ENCODE data around the gene C9orf57. TPM values are rescaled to one million over a fixed set of nuclear protein-coding genes. Genes with fewer than 3 reads are reported as not detected.
"Not testable (repeated sequence)": the region's sequence is repeated elsewhere in the genome, so short reads cannot be mapped to it uniquely, and the experiment has no call there.

Gene C9orf57
- total and polyA plus RNA-seq, 2 donors (not counting 1 experiment from before 2014, with no cell fraction given), result not detected

GRCh38 chr9:72092820-72093219 lies 32.4 kb upstream of the C9orf57 start:
- DNase-seq (ENCODE audit: low read depth in 2 of 2), result no peak
- H4K20me1 ChIP-seq (ENCODE audit: control insufficient read depth, extremely low read depth, insufficient read depth, low read length), result no peaks in the 10 kb centered on the region
- no peaks in the 10 kb centered on the region for H3K27me3 ChIP-seq (ENCODE audit: control insufficient read depth, insufficient read depth, low read length)
- no peak overlapping the region for H3K4me2 ChIP-seq (ENCODE audit: extremely low read depth, insufficient read depth, low read length)
- no peak overlapping the region for H2AFZ ChIP-seq (ENCODE audit: low read length)
- H3K36me3 ChIP-seq (ENCODE audit: control insufficient read depth, insufficient read depth, low read length), result no peaks in the 10 kb centered on the region
- H3K79me2 ChIP-seq (ENCODE audit: control insufficient read depth, insufficient read depth, low read length), result no peaks in the 10 kb centered on the region
- H3K9ac ChIP-seq (ENCODE audit: insufficient read depth, low read length), result no peak overlapping the region
- H3K27ac ChIP-seq (ENCODE audit: insufficient read depth, low read length), result no peak overlapping the region
- H3K9me3 ChIP-seq (ENCODE audit: control insufficient read depth, insufficient read depth, low read depth, low read length), result no peaks in the 10 kb centered on the region
- H3K4me3 ChIP-seq (replicated peaks in 1 of 4; ENCODE audit: control extremely low read depth in 1 of 4, insufficient read depth in 1 of 4, low read depth in 3 of 4, low read length in 4 of 4), result no peak overlapping the region
- TF ChIP-seq EZH2 (IDR thresholded peaks at IDR 0.05; ENCODE audit: low read length, missing control alignments), result no peak
- H3K4me1 ChIP-seq (ENCODE audit: control insufficient read depth, extremely low read depth, insufficient read depth, low read length), result no peaks in the 10 kb centered on the region

- no peak for TF ChIP-seq EZH2 (IDR thresholded peaks at IDR 0.05; ENCODE audit: low read length, missing control alignments)
- no peak for TF ChIP-seq CTCF (conservative IDR thresholded peaks at IDR 0.05 in 1 of 2, IDR thresholded peaks at IDR 0.05 in 1 of 2; ENCODE audit: low read depth in 1 of 2, low read length in 2 of 2)
- Histone ChIP-seq H3K9ac (ENCODE audit: insufficient read depth, low read length) (no peak overlapping the region), H3K27ac (ENCODE audit: insufficient read depth, low read length) (no peak overlapping the region), H3K79me2 (ENCODE audit: control insufficient read depth, insufficient read depth, low read length) (no peaks in the 10 kb centered on the region), H3K4me1 (ENCODE audit: control insufficient read depth, extremely low read depth, insufficient read depth, low read length) (no peaks in the 10 kb centered on the region), H3K27me3 (ENCODE audit: control insufficient read depth, insufficient read depth, low read length) (no peaks in the 10 kb centered on the region), H2AFZ (ENCODE audit: low read length) (no peak overlapping the region), H3K36me3 (ENCODE audit: control insufficient read depth, insufficient read depth, low read length) (no peaks in the 10 kb centered on the region), H4K20me1 (ENCODE audit: control insufficient read depth, extremely low read depth, insufficient read depth, low read length) (no peaks in the 10 kb centered on the region), H3K4me3 (replicated peaks in 1 of 4; ENCODE audit: control extremely low read depth in 1 of 4, insufficient read depth in 1 of 4, low read depth in 3 of 4, low read length in 4 of 4) (no peak overlapping the region), H3K9me3 (ENCODE audit: control insufficient read depth, insufficient read depth, low read depth, low read length) (no peaks in the 10 kb centered on the region), H3K4me2 (ENCODE audit: extremely low read depth, insufficient read depth, low read length) (no peak overlapping the region)
- DNase-seq (ENCODE audit: low read depth in 2 of 2), result no peak
Measured at GRCh38 chr9:72089451-72090130, 29.2 kb upstream of the C9orf57 start.

GRCh38 chr9:72082536-72082935 lies 22.1 kb upstream of the C9orf57 start:
- Histone ChIP-seq H3K4me2 (ENCODE audit: extremely low read depth, insufficient read depth, low read length) (no peak overlapping the region), H2AFZ (ENCODE audit: low read length) (no peak overlapping the region), H3K27ac (ENCODE audit: insufficient read depth, low read length) (no peak overlapping the region), H3K4me1 (ENCODE audit: control insufficient read depth, extremely low read depth, insufficient read depth, low read length) (no peaks in the 10 kb centered on the region), H3K27me3 (ENCODE audit: control insufficient read depth, insufficient read depth, low read length) (no peaks in the 10 kb centered on the region), H3K79me2 (ENCODE audit: control insufficient read depth, insufficient read depth, low read length) (no peaks in the 10 kb centered on the region), H3K4me3 (replicated peaks in 1 of 4; ENCODE audit: control extremely low read depth in 1 of 4, insufficient read depth in 1 of 4, low read depth in 3 of 4, low read length in 4 of 4) (no peak overlapping the region), H3K9ac (ENCODE audit: insufficient read depth, low read length) (no peak overlapping the region), H4K20me1 (ENCODE audit: control insufficient read depth, extremely low read depth, insufficient read depth, low read length) (no peaks in the 10 kb centered on the region), H3K36me3 (ENCODE audit: control insufficient read depth, insufficient read depth, low read length) (no peaks in the 10 kb centered on the region), H3K9me3 (ENCODE audit: control insufficient read depth, insufficient read depth, low read depth, low read length) (no peaks in the 10 kb centered on the region)
- DNase-seq (ENCODE audit: low read depth in 2 of 2), result no peak
- TF ChIP-seq CTCF (conservative IDR thresholded peaks at IDR 0.05 in 1 of 2, IDR thresholded peaks at IDR 0.05 in 1 of 2; ENCODE audit: low read depth in 1 of 2, low read length in 2 of 2), result no peak
- TF ChIP-seq EZH2 (IDR thresholded peaks at IDR 0.05; ENCODE audit: low read length, missing control alignments), result no peak

GRCh38 chr9:72074666-72075065 lies 14.3 kb upstream of the C9orf57 start:
- H3K4me3 ChIP-seq (replicated peaks in 1 of 4; ENCODE audit: control extremely low read depth in 1 of 4, insufficient read depth in 1 of 4, low read depth in 3 of 4, low read length in 4 of 4); H2AFZ ChIP-seq (ENCODE audit: low read length); DNase-seq (ENCODE audit: low read depth in 2 of 2); H3K27ac ChIP-seq (ENCODE audit: insufficient read depth, low read length); H3K27me3 ChIP-seq (ENCODE audit: control insufficient read depth, insufficient read depth, low read length); H3K4me2 ChIP-seq (ENCODE audit: extremely low read depth, insufficient read depth, low read length); H3K4me1 ChIP-seq (ENCODE audit: control insufficient read depth, extremely low read depth, insufficient read depth, low read length); H3K9ac ChIP-seq (ENCODE audit: insufficient read depth, low read length); H3K9me3 ChIP-seq (ENCODE audit: control insufficient read depth, insufficient read depth, low read depth, low read length); H3K79me2 ChIP-seq (ENCODE audit: control insufficient read depth, insufficient read depth, low read length); H3K36me3 ChIP-seq (ENCODE audit: control insufficient read depth, insufficient read depth, low read length); H4K20me1 ChIP-seq (ENCODE audit: control insufficient read depth, extremely low read depth, insufficient read depth, low read length): not testable (repeated sequence)

Measured in fibroblast of lung (primary cell).